ENCODE results near the gene ST6GALNAC3. TPM values are rescaled to one million over a fixed set of nuclear protein-coding genes. Genes with fewer than 3 reads are reported as not detected.

The ST6GALNAC3 gene
- total RNA-seq, 4 donors from 2014 or later, result 5.9 to 29.8 (median 11.7) TPM

GRCh38 chr1:76419603-76420002 is 345.1 kb downstream of the ST6GALNAC3 start:
- TF ChIP-seq CTCF (IDR thresholded peaks at IDR 0.05; ENCODE audit: low read depth), result no peak

GRCh38 chr1:76425201-76426145 is 350.9 kb downstream of the ST6GALNAC3 start:
- TF ChIP-seq CTCF (IDR thresholded peaks at IDR 0.05; ENCODE audit: low read depth), result no peak

- TF ChIP-seq CTCF (IDR thresholded peaks at IDR 0.05; ENCODE audit: low read depth), result no peak
Measured at GRCh38 chr1:76426606-76427005, 352.1 kb downstream of the ST6GALNAC3 start.

GRCh38 chr1:76428028-76428427 is 353.5 kb downstream of the ST6GALNAC3 start:
- no peak for TF ChIP-seq CTCF (IDR thresholded peaks at IDR 0.05; ENCODE audit: low read depth)

- TF ChIP-seq CTCF (IDR thresholded peaks at IDR 0.05; ENCODE audit: low read depth), result no peak
Measured at GRCh38 chr1:76430531-76430930, 356.0 kb downstream of the ST6GALNAC3 start.

GRCh38 chr1:76433526-76433925 is 359.0 kb downstream of the ST6GALNAC3 start:
- TF ChIP-seq CTCF (IDR thresholded peaks at IDR 0.05; ENCODE audit: low read depth), result no peak

- TF ChIP-seq CTCF (IDR thresholded peaks at IDR 0.05; ENCODE audit: low read depth), result no peak
Measured at GRCh38 chr1:76443217-76443616, 368.7 kb downstream of the ST6GALNAC3 start.

Data from subcutaneous adipose tissue (tissue), 4 donors.